GM19328 (cell line): ENCODE data around the gene ABCE1.
A peak's percentile ranks its signal among the peaks of the same experiment; 100 is the strongest.
"Not testable (repeated sequence)": the region's sequence is repeated elsewhere in the genome, so short reads cannot be mapped to it uniquely, and the experiment has no call there.

ENCODE experiments used
- ATAC-seq: cut with Tn5 transposase; IDR thresholded peaks from one replicate; pipeline ENCODE4 v1.9.1; 2021; ENCODE audit warnings: mild to moderate bottlenecking, moderate library complexity; ENCODE audit not compliant: unreplicated experiment

The ABCE1 gene

GRCh38 chr4:145102619-145103018 is 4.5 kb downstream of the ABCE1 start:
- no peak for ATAC-seq

- ATAC-seq, result no peak
These were observed 5.4 kb downstream of the ABCE1 start for GRCh38 chr4:145103496-145103895.

- no peak for ATAC-seq
These were observed 9.0 kb downstream of the ABCE1 start for GRCh38 chr4:145107126-145107525.

GRCh38 chr4:145108128-145108527 is 10.0 kb downstream of the ABCE1 start:
- no peak for ATAC-seq

GRCh38 chr4:145125396-145125795 is 27.3 kb downstream of the ABCE1 start:
- no peak for ATAC-seq

- no peak for ATAC-seq
These were observed 32.0 kb downstream of the ABCE1 start for GRCh38 chr4:145130130-145130529.

- ATAC-seq, result no peak
These were observed 32.8 kb downstream of the ABCE1 start for GRCh38 chr4:145130788-145131399.

GRCh38 chr4:145131848-145132247 is 33.7 kb downstream of the ABCE1 start:
- no peak for ATAC-seq

GRCh38 chr4:145132511-145133098 is 34.5 kb downstream of the ABCE1 start:
- ATAC-seq, result peak; percentile 74

- ATAC-seq, result not testable (repeated sequence)
These were observed 38.1 kb downstream of the ABCE1 start for GRCh38 chr4:145136219-145136618.

GRCh38 chr4:145148980-145149379 is 50.9 kb downstream of the ABCE1 start:
- ATAC-seq, result no peak

- ATAC-seq, result no peak
These were observed 55.2 kb downstream of the ABCE1 start for GRCh38 chr4:145153181-145153903.

GRCh38 chr4:145153904-145154298 is 55.8 kb downstream of the ABCE1 start:
- no peak for ATAC-seq

- peak; percentile 64 for ATAC-seq
These were observed 56.5 kb downstream of the ABCE1 start for GRCh38 chr4:145154573-145154972.

- no peak for ATAC-seq
These were observed 57.3 kb downstream of the ABCE1 start for GRCh38 chr4:145155268-145155870.

GRCh38 chr4:145156986-145157385 is 58.9 kb downstream of the ABCE1 start:
- no peak for ATAC-seq

- no peak for ATAC-seq
These were observed 63.4 kb downstream of the ABCE1 start for GRCh38 chr4:145161549-145161948.

- ATAC-seq, result no peak
These were observed 69.8 kb downstream of the ABCE1 start for GRCh38 chr4:145167887-145168286.

GRCh38 chr4:145168581-145169187 is 70.6 kb downstream of the ABCE1 start:
- ATAC-seq, result no peak

GRCh38 chr4:145170223-145170622 is 72.1 kb downstream of the ABCE1 start:
- no peak for ATAC-seq

- no peak for ATAC-seq
These were observed 73.8 kb downstream of the ABCE1 start for GRCh38 chr4:145171911-145172310.
